Measurements from ENCODE around the gene CACNG4.

DNA sequence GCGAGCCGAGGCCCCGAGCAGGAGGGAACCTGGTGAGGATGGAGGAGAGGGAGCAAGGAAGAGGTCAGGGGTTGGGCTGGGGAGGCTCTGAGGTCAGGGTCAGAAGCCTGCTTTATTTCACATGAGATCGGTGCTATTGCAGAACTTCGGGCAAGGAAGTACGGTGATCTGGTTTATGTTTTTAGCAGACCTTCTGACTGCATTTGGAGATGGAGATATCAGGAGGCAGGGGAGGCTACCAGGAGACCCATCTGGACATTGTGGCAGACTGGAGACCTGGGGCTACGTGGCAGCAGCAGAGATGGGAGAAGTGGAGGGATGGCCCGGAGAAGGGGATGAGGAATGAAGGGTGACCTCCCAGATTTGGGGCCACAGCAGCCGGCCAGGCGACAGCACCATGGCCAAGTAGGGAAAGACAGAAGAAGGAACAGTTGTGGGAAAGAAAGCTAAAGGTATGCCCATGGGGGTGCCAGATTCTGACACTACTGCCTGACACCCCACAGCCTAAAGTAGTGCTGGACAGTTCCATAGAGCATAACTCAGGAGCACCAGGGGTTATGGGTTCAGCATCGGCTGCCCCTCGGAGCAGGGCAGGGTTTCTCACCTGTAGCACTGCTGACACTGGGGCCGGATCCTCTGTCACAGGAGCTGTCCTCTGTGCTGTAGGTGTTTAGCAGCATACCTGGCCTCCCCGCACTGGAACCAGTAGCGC, 7.4 kb downstream of the CACNG4 start:
- TF ChIP-seq, protein P1, sequence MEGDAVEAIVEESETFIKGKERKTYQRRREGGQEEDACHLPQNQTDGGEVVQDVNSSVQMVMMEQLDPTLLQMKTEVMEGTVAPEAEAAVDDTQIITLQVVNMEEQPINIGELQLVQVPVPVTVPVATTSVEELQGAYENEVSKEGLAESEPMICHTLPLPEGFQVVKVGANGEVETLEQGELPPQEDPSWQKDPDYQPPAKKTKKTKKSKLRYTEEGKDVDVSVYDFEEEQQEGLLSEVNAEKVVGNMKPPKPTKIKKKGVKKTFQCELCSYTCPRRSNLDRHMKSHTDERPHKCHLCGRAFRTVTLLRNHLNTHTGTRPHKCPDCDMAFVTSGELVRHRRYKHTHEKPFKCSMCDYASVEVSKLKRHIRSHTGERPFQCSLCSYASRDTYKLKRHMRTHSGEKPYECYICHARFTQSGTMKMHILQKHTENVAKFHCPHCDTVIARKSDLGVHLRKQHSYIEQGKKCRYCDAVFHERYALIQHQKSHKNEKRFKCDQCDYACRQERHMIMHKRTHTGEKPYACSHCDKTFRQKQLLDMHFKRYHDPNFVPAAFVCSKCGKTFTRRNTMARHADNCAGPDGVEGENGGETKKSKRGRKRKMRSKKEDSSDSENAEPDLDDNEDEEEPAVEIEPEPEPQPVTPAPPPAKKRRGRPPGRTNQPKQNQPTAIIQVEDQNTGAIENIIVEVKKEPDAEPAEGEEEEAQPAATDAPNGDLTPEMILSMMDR (IDR thresholded peaks at IDR 0.05) = no peak
- no peak for TF ChIP-seq POLR2A (IDR thresholded peaks at IDR 0.05)
